GM19025 (cell line): ENCODE measurements around the gene PLAC1.

Experiments used
- ATAC-seq: cut with Tn5 transposase; IDR thresholded peaks from one replicate; pipeline ENCODE4 v1.9.1; 2021; ENCODE audit warnings: mild to moderate bottlenecking, low read depth, moderate library complexity; ENCODE audit not compliant: unreplicated experiment

Gene PLAC1

DNA sequence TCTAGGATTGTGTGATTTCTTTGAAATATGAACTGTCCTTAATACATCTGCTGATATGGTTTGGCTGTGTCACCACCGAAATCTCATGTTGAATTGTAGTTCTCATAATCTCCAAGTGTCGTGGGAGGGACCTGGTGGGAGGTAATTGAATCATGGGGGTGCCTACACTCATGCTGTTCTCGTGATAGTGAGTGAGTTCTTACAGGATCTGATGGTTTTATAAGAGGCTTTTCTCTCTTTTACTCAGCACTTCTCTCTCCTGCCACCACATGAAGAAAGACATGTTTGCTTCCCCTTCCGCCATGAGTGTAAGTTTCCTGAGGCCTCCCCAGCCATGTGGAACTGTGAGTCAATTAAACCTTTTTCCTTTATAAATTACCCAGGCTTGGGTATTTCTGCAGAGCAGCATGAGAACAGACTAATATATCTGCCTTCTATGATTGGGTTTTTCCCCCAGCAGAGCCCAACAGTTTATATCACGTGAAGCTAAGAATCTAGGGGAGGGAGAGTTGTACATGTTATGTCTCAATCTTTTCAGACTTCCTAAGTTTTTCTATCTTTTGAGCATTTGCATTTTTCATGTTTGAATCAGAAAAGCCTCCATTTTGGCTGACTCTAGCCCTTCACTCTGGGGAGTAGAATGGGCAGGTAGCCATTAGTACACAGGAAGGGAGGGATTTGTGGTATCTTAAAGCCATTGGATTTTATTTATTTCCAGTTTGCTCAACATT, 58.9 kb downstream of the PLAC1 start:
- no peak for ATAC-seq

DNA sequence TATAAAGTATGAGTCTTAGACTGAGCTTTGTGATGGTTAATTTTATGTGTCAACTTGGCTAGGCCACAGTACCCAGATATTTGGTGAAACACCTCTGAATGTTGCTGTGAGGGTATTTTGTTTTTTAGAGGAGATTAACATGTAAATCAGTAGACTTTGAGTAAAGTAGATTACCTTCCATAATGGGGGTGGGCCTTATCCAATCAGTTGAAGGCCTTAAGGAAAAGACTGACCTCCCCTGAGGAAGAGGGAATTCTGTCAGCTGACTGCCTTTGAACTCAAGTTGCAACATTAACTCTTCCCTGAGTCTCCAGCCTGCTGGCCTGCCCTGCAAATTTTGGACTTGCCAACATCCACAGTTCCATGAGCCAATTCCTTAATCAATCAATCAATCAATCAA, 66.0 kb downstream of the PLAC1 start:
- ATAC-seq: no peak

GRCh38 chrX:134591502-134591901, 66.8 kb downstream of the PLAC1 start:
- no peak for ATAC-seq

DNA sequence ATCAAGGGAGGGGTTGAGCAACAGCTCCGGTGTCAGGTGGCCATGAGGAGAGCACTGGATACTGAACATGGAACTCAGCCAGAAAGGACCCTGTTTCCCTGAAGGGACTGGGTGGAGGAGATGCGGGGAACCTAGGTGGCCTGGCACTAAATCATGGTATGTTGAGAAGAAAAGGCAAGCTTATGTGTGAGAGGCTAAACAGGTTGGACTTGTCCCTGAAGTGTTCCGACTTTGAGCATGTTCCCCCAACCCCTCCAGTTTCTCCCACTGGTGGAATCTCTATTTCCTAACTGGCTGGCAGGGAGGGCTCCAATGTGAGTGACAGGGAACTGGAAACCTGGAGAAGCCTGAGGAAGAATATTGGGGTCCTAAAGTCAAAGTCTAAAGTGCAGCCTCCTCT, 69.5 kb downstream of the PLAC1 start:
- ATAC-seq: no peak

- ATAC-seq: no peak
These were observed 77.4 kb downstream of the PLAC1 start for GRCh38 chrX:134580907-134581306.

DNA sequence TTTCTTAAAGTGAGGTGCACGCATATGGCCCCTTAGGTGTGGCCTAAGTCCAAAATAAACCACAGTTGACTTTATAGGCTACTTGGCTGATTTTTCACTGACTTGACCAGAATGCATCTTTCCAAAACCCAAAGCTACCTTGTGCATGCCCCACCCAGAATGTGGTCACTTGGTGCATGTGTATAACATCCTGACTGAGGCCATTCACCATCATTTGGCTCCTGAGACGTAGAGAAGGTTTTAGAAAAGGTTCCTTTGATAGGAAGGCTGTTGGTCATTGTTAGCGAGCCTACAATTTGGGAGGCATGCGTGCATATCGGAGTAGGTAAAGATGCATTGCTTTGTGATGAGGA, 84.6 kb downstream of the PLAC1 start:
- ATAC-seq: no peak

- no peak for ATAC-seq
These were observed 85.2 kb downstream of the PLAC1 start for GRCh38 chrX:134572816-134573682.

DNA sequence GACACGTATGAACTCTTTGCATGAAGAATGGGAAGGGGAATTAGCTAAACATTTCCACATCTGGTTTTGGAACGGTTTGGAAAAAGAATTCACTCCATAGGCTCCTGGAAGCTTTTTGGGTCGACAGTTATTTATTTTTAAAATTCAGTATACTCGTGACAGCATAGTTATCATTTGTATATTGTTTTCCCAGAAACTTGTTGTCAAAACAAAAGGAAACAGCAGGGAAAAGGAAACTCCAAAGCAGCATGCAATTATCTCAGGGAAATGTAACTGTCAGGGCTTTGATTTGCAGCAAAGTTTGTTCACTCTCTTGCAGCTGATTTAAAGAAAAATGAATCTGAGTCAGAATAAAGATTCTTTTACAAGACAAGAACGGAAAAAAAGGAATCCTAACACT, 86.5 kb downstream of the PLAC1 start:
- no peak for ATAC-seq

DNA sequence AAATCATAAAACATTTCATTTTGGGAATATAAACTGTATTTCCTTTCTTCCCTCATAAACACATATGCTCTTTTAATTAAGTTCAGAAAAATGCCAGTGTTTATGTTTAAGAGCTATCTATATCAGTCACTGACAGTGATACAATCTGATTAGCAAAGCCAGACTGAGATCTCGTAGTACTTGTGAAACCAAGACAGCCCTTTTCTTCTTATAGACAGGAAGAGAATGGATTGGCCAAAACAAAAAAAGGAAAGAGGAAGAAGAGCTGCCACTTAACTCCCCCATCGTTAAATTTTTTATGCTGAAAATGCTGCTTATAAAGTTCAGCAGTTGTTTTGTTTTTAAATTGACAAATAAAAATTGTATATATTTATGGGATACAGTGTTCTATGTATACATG, 87.4 kb downstream of the PLAC1 start:
- no peak for ATAC-seq

DNA sequence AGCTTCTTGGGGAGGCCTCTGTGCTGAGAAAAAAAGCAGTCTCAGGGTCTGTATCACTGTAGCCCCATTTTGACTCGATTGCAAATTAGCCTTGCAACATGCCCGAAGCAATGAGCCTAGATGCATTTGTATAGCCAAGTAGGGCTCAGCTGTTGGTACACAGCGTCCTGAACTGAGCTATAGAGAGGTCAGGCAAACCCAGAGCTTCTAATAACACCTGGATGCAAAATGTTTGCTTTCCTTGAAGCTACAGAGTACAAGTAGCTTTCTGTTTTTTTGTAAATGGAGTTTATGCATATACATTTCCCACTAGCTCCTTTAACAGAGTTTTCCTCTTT, 87.8 kb downstream of the PLAC1 start:
- ATAC-seq: no peak

GRCh38 chrX:134569306-134569705, 89.0 kb downstream of the PLAC1 start:
- no peak for ATAC-seq

DNA sequence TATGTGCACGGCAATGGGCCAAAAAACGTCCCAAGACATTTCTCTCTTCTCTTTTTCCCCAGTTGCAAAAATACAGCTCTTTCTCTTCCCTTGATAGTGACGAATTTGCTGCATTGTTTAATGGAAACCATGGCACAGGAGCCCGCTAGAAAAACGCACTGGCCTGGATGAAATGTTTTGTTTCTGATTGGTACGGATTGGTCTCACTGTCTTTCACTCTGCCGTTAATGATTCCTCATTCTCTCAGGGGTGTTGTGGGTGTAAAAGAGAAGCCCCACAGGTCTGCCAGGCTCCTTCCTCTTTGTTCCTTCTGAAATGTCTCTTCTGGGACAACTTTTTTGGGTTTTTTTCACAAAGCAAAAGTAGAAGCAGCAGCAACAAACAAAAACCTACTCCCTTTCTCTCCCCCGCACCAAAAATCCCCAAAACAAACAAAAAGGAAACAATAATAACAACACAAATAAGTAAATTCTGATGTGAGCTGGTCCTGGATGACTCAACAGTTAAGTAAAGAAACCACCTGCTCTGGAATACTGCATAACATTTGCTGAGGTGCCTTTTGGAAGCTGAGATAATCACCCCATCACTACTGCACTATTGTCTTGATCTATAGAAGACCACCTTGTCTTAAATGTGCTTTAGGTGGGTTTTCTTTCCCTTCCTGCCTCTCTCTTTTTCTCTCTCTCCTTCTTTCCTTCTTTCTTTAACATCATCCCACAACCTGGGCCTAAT, 89.8 kb downstream of the PLAC1 start:
- ATAC-seq: no peak

DNA sequence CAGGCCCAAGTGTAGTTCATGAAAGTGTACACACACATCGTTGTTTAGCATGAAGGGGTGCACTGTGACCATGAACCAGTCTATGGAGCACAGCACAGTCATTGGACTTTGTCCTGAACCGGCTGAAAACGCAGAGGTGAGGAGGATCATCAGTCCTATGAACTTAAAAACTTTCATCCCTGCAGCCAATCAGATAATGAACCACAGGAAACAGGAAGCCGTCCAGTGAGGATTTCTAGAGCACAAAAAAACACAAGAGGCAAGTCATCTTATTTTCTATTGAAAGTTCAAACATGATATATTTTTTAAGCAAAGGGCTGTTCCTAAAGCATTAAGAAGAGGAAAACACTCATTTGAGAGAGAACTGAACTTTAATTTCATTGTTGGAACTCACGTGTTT, 91.8 kb downstream of the PLAC1 start:
- ATAC-seq: no peak

- ATAC-seq: no peak
These were observed 96.3 kb downstream of the PLAC1 start for GRCh38 chrX:134562002-134562401.

GRCh38 chrX:134558133-134558532, 100.1 kb downstream of the PLAC1 start:
- ATAC-seq: no peak

DNA sequence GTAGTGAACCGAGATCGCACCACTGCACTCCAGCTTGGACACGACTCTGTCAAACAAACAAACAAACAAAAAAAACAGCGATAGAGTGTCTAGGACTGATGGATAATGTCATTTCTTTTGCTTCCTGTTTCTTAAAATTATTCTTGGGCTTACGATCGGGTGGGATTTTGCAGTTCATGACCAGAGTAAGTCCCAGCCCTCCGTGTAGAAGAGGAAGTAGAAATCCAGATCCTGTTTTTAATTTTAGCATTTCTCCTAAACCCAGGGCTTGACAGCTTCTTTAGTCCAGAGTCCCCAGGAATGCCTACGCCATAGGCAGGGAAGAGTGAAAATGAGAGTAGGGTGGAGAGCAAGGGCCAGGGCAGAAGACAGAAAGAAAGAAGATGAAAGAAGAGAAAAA, 104.0 kb downstream of the PLAC1 start:
- ATAC-seq: no peak

DNA sequence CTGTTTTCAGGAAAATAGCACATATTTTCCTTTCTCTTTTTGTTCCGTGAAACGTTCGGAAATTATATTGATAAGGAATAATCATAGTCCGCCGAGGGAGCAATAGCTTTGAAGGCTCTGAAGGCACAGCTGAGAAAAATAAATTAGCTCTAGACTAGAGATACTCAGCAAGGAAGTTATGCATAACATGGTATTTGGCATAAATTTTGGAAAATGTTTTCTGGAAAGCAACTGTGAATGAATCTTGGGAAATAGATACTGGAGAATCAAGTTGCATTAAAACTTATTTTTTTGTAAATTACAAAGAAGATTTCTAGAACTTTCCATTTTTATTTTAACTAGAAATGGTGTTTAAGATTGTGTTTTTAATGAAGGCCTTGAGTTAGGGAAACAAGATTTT, 105.9 kb downstream of the PLAC1 start:
- ATAC-seq: no peak

- no peak for ATAC-seq
These were observed 106.8 kb downstream of the PLAC1 start for GRCh38 chrX:134551376-134552048.

DNA sequence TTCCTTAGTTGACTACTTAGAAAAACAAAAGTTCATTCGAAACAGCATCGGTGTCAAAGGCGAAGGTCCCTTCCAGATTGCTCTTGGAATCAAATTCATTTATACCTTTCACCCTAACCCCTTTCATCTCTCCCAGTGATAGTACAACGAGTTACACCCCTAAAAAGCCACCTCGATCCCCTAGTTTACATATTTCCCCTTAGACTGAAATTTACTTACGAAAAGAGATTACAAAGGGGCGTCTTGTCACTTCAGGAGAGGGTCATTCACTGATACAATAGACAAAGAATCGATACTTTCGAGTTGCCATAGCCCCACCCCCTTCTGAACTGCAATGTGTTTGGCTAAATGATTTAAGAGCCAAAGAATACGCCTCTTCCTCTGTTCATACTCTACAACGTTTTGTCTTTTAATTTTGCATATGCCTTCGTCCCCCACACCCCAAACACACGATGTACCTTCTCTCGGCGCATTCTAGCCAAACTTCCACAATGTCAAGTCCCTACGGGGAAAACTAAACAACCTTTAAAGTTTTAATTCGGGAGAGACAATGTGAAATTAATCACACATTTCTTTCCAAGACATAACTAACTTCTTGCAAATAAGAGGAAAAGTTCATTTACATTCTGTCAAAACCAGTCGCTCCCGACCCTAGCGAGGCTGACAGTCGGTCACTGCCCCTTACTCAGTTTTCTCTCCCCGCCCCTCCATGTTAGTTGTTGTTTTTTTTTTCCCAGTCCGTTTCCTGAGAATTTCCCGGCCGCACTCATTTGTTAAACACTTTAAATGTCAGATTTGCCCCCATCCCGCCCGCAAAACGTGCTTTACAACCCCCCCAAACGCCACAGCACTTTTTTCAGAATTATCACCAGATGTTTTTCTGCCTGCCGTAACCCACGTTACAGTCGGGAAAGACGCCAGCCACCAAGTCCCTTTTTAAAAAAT, 109.7 kb downstream of the PLAC1 start:
- ATAC-seq: no peak
